Effector CD8-positive, alpha-beta T cell (primary cell): ENCODE data around the gene CCSER2.

ENCODE experiments used
- DNase-seq: peaks from one replicate; lab custom pipeline; 2025; lab: John Stamatoyannopoulos, UW

CCSER2 gene

GRCh38 chr10:84548869-84549268, 220.5 kb downstream of the CCSER2 start:
- no peak for DNase-seq

GRCh38 chr10:84549368-84550165, 221.2 kb downstream of the CCSER2 start:
- DNase-seq: no peak

- no peak for DNase-seq
These were observed 222.5 kb downstream of the CCSER2 start for GRCh38 chr10:84550756-84551436.

- DNase-seq: no peak
These were observed 223.2 kb downstream of the CCSER2 start for GRCh38 chr10:84551437-84552120.

- no peak for DNase-seq
These were observed 224.1 kb downstream of the CCSER2 start for GRCh38 chr10:84552478-84552877.

- DNase-seq: no peak
These were observed 234.2 kb downstream of the CCSER2 start for GRCh38 chr10:84562592-84562991.

- no peak for DNase-seq
These were observed 235.0 kb downstream of the CCSER2 start for GRCh38 chr10:84563355-84563754.

GRCh38 chr10:84563868-84564267, 235.5 kb downstream of the CCSER2 start:
- DNase-seq: no peak

GRCh38 chr10:84565881-84566582, 237.6 kb downstream of the CCSER2 start:
- DNase-seq: no peak

GRCh38 chr10:84567133-84567532, 238.7 kb downstream of the CCSER2 start:
- DNase-seq: no peak
